GM08714 (cell line): ENCODE data around the gene PPIL4.
A peak's percentile ranks its signal among the peaks of the same experiment; 100 is the strongest.

Experiments
- H3K4me3 ChIP-seq: fragments of 200-500 bp; sonication (Bioruptor generic); 2 replicates; pipeline ENCODE4 v1.5.1; 2014; ENCODE audit warnings: mild to moderate bottlenecking, low read length, inconsistent platforms
- ZNF274 ChIP-seq: IDR thresholded peaks from 2 replicates; pipeline ENCODE4 v1.6.1; 2012; ENCODE audit warnings: mild to moderate bottlenecking, low read depth, low read length

PPIL4 gene

GRCh38 chr6:149482545-149483333 lies 63.1 kb downstream of the PPIL4 start:
- peak overlapping the region; percentile 94 for H3K4me3 ChIP-seq
- no peak for TF ChIP-seq ZNF274

GRCh38 chr6:149480502-149481280 lies 65.2 kb downstream of the PPIL4 start:
- H3K4me3 ChIP-seq = peak overlapping the region; percentile 94; the same call in 1 of the 2 replicates
- TF ChIP-seq ZNF274 = no peak

- TF ChIP-seq ZNF274 = no peak
- H3K4me3 ChIP-seq = no peak overlapping the region
Measured at GRCh38 chr6:149478631-149479314, 67.1 kb downstream of the PPIL4 start.

GRCh38 chr6:149477544-149477943 lies 68.3 kb downstream of the PPIL4 start:
- TF ChIP-seq ZNF274 = no peak

GRCh38 chr6:149476789-149477455 lies 68.9 kb downstream of the PPIL4 start:
- H3K4me3 ChIP-seq = no peak overlapping the region
- TF ChIP-seq ZNF274 = no peak

More at GRCh38 chr6:149477544-149477943, 68.3 kb downstream of the PPIL4 start:
- H3K4me3 ChIP-seq = no peak overlapping the region

- no peak overlapping the region for H3K4me3 ChIP-seq
- no peak for TF ChIP-seq ZNF274
Measured at GRCh38 chr6:149474108-149474935, 71.5 kb downstream of the PPIL4 start.

- no peak for TF ChIP-seq ZNF274
- H3K4me3 ChIP-seq = no peak overlapping the region
Measured at GRCh38 chr6:149473080-149474052, 72.5 kb downstream of the PPIL4 start.

- no peak overlapping the region for H3K4me3 ChIP-seq
- no peak for TF ChIP-seq ZNF274
Measured at GRCh38 chr6:149472241-149472640, 73.6 kb downstream of the PPIL4 start.

- no peak overlapping the region for H3K4me3 ChIP-seq
- no peak for TF ChIP-seq ZNF274
Measured at GRCh38 chr6:149471801-149472200, 74.0 kb downstream of the PPIL4 start.

- H3K4me3 ChIP-seq = no peak overlapping the region
- TF ChIP-seq ZNF274 = no peak
Measured at GRCh38 chr6:149470948-149471347, 74.9 kb downstream of the PPIL4 start.

- TF ChIP-seq ZNF274 = no peak
- H3K4me3 ChIP-seq = peak overlapping the region; percentile 9; the same call in 1 of the 2 replicates
Measured at GRCh38 chr6:149468179-149468578, 77.7 kb downstream of the PPIL4 start.

- H3K4me3 ChIP-seq = no peak overlapping the region; the same call in 1 of the 2 replicates
- TF ChIP-seq ZNF274 = no peak
Measured at GRCh38 chr6:149467265-149467664, 78.6 kb downstream of the PPIL4 start.
